Ovary (tissue), 3 donors: ENCODE measurements around the gene FGF8.

Experiments used
- CTCF ChIP-seq, 3 donors: fragments of 450-650 bp in 2 of 3; fragments of 200-600 bp in 1 of 3; IDR thresholded peaks; one replicate each; pipeline versions ENCODE4 v1.5.1 to v1.8.0; 2016 to 2022; ENCODE audit warnings: antibody characterized with exemption in 3 of 3, mild to moderate bottlenecking in 1 of 3
- EP300 ChIP-seq: sonication (generic); formaldehyde crosslinking; IDR thresholded peaks from one replicate; pipeline ENCODE4 v1.6.1; 2017; ENCODE audit warnings: antibody characterized with exemption
- donor health status: DM: no; HTN: no; CAD: no.

- TF ChIP-seq CTCF (IDR thresholded peaks at IDR 0.05) (no peak), EP300 (no peak)
These were observed 26.6 kb downstream of the FGF8 start for GRCh38 chr10:101749047-101750016.
